NOMO-1 (cell line): ENCODE measurements around the gene JPT2.
"Not testable (repeated sequence)": the region's sequence is repeated elsewhere in the genome, so short reads cannot be mapped to it uniquely, and the experiment has no call there.

Source experiments
- DNase-seq, 2 experiments: peaks; one replicate each; lab custom pipeline; 2025; ENCODE audit not compliant: unreplicated experiment in 2 of 2; lab: John Stamatoyannopoulos, UW

Gene JPT2

DNA sequence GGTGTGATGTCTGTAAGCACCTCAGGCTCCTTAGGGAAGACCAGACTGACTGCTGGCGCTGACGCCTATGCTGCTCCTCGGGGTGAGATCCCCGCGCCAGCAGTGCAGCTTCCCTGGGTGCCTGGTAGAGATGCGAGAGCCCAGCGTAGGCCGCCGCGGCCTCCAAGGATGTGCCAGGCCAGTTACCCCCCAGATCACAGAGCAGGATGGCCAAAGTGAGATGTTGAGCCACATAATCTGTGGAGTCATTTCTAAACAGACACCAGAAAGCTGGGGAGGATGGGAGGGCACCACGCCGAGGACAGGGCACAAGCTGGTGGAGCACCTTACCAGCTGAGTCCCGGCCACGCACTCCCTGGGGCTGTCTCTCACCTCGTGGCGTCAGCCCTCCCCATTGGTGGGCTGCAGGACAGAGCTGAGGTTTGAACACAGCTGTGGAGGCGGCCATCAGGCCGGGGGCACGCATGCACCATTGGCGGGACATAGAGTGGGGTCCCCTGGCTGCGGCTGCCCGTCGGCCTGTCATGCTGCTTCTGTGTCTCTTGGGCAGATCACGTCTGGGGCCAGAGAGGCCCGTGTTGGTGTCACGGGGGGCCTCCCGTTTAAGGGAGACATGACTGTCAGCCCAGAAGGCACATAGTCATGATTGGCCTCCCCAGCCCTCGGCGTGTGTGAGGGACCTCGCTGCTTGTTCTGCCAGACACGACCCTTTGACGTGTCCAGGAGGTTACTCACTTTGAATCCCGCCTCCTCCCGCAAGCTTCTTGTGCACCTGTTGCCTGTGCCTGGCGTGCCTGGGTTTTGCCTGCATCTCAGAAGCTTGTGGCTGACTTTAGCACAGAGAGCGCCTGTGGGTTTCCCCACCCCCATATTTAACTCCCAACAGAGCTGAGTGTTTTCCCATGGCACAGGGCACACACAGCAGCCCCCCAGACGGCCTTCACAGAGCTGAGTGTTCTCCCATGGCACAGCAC lies 49.9 kb downstream of the JPT2 start:
- DNase-seq: no peak

DNA sequence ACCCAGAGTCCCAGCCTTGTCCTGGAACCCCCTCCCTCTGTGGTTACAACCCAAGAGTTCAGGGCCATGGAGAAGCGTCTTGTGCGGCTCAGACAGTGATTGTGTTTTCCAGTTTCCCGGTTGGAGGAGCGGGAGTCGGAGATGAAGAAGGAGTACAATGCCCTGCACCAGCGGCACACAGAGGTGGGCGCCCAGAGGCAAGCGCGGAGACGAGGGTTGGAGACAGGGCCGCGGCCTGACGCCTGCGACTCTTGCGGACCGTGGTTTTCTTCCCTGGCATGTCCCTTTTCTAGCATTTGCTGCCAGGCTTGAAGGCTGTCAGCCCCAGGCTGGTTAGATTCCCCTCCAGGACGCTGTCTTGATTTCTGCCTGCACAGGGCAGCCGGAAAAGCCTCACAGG lies 50.9 kb downstream of the JPT2 start:
- no peak for DNase-seq

DNA sequence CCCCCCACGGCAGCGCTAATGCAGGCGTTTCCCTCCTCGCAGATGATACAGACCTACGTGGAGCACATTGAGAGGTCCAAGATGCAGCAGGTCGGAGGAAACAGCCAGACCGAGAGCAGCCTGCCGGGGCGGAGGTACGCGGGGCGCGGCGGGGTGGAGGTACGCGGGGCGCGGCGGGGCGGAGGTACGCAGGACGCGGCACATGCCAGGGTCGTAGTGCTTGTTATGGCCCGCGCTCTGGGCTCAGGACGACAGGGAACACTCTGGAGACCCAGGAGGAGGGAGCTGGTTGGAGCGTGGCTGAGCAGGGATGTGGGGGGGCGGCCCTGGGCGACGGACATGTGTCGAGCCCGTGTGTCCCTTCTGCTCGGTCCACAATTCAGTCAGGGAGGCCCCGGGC lies 51.4 kb downstream of the JPT2 start:
- no peak for DNase-seq

DNA sequence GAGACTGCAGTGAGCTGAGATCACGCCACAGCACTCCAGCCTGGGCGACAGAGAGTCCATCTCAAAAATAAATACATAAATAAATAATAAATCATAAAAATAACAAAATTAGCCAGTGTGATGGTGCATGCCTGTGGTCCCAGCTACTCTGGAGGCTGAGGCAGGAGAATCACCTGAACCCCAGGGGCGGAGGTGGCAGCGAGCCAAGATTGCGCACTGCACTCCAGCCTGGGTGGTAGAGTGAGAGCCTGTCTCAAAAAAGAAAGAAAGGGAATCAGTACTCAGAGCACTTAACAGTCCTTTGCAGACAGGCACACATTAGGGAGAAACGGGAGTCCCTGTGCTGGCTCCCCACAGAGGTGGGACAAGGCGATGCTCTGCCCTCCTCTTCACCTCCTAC lies 53.0 kb downstream of the JPT2 start:
- DNase-seq: no peak

DNA sequence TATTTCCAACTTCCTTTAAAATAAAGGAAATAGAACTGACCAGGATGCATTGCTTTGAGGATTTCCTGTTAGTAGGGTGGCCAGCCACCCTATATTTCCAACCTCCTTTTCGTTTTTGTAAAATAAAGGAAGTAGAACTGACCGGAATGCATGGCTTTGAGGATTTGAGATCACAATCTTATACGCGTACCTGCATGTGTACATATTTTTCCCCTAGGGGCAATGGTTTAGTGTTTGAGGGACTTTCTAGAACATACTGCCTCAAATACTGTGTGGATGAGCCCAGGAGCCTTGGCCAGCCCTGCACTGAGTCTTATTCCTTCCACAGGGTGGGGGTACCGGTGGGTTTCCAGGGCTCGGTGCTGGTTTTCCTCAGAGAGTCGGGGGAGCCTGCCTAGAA lies 53.5 kb downstream of the JPT2 start:
- no peak for DNase-seq

DNA sequence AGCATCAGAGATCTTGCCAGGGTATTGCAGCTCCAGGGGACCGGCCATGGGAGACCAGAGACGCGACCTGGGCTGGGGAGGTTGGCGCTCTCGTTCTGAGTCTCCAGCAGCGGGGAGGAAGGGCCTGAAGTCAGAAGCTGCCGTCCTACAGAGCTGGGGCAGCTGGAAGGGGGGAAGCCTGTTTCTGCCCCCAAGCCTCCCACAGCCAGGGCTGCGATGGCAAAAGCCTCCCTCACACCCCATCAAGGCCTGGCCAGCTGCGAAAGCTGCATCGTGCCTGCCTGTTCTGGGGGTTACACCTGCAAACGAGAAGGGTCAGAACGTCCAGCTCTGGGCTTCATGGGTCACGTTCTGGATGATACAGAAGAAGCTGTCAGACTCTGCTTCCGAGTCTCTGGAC lies 54.0 kb downstream of the JPT2 start:
- no peak for DNase-seq

DNA sequence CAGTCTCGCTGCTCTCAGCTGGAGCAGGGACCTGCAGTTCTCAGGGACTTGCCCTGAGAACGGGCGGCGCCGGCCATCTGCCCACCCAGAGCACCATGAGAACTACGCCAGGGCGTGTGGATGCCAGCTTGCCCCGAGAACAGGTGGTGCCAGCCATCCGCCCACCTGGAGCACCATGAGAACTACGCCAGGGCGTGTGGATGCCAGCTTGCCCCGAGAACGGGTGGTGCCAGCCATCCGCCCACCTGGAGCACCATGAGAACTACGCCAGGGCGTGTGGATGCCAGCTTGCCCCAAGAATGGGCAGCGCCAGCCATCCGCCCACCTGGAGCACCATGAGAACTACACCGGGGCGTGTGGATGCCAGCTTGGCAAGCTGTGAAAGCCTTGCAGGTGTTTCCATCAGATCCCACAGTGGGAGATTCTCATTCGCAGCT lies 54.5 kb downstream of the JPT2 start:
- DNase-seq: not testable (repeated sequence)

DNA sequence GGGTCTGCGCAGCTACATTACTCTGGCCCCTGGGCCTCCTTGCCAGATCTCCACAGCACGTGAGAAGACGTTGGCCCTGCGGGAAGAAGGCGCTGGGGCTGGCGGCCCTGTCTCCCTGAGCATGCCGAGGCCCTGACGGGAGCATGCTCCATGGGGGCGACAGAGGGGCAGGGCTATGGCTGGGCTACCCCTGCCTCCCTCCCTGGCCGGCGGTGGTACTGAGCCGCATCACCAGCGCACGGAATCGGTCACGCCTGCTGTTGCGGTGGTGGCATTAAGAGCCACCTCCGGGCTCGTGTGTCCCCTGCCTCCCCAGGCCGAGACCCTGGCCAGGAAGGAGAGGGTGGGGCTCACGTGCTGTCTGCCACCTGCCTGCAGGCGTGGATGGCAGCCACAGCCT lies 56.0 kb downstream of the JPT2 start:
- DNase-seq: no peak

DNA sequence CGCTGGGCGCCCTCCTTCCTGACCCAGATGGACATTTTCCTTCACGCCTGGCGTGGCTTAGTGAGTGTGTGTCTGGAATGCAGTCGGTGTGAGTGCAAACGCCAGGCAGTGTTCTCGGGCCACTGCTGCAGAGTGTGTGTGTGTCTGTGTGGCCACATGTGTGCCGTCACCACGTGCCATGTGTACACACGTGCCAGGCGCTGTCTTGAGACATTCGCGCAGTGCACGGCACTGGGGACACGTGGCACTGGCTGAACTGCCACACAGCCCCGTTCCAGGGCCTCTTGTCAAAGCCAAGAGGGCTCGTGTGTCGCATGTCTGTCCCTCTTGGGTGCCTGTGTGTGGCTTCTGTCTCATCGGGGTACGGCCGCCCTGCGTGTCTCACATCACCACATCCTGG lies 56.7 kb downstream of the JPT2 start:
- DNase-seq: no peak

DNA sequence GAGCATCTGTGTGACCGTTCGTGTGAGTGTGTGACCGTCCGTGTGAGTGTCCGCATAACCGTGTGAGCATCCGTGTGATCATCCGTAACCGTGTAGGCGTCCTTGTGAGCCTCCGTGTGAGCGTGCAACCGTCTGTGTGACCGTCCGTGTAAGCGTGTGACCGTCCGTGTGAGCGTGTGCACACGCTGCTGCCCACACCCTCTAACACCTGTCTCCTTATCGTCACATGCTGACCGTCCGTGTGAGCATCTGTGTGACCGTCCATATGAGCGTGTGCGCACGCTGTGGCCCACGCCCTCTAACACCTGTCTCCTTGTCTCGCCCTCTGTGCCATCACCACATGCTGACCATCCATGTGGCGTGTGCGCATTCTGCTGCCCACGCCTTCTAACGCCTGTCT lies 62.2 kb downstream of the JPT2 start:
- DNase-seq: no peak

DNA sequence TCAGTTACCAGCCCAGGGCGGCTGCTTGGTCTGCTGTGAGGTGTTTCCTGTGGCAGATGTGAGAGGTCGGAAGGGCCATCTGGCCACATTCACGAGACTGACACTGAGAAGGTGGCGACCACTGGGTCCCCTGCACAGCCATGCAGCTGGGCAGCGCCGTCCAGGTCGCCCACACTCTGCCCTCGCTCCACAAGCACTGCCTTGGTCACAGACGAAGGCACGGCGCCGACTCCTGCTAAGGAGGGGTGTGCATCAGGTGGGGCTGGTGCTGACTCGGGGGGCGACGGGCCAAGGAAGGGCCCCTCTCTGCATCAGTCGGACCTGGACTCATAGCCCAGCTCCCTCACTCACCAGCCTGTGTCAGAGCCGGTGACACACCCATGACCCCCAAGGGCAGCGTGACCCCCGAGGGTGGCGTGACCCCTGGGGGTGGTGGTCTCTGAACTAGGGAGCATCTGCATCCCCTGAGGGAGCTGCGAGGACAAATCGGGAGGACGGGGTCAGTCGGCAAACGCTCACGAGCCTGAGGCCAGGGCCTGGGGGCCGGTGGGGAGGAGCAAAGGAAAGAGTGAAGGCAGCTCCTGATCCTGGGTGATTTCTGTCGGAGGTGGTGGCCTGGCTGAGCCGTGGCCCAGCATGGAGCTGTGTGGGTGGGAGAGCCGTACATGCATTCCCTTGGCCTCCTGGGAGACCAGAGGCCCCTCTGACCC lies 62.9 kb downstream of the JPT2 start:
- no peak for DNase-seq

DNA sequence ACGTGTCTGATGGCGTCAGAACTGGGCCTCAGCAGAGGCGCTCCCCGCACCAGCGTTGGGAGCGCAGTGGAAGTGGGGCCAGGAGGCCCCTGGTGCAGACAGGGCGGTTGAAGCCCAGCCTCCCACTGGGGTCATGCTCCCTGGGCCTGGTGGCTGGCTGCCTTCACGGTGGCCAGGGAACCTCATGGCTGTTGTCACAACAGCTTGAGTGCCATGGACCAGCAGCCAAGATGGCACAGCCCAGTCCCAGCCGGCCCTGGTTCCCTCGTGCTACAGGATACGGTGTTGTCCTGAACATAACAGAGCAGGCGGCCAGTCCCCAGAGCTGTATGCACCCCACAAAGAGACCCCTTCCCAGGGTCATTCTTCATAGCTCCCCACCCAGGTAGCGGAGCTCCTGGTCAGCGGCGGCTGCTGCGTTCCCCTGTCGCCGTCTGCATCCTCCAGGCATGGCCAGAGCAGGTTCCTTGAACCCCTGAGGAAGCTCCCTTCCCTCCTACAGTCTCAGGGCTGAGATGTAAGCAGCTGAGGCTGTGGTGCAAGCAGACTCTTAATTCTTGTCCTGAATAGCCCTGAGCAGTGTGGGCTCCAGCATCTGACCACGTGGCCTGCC lies 63.6 kb downstream of the JPT2 start:
- DNase-seq: no peak

DNA sequence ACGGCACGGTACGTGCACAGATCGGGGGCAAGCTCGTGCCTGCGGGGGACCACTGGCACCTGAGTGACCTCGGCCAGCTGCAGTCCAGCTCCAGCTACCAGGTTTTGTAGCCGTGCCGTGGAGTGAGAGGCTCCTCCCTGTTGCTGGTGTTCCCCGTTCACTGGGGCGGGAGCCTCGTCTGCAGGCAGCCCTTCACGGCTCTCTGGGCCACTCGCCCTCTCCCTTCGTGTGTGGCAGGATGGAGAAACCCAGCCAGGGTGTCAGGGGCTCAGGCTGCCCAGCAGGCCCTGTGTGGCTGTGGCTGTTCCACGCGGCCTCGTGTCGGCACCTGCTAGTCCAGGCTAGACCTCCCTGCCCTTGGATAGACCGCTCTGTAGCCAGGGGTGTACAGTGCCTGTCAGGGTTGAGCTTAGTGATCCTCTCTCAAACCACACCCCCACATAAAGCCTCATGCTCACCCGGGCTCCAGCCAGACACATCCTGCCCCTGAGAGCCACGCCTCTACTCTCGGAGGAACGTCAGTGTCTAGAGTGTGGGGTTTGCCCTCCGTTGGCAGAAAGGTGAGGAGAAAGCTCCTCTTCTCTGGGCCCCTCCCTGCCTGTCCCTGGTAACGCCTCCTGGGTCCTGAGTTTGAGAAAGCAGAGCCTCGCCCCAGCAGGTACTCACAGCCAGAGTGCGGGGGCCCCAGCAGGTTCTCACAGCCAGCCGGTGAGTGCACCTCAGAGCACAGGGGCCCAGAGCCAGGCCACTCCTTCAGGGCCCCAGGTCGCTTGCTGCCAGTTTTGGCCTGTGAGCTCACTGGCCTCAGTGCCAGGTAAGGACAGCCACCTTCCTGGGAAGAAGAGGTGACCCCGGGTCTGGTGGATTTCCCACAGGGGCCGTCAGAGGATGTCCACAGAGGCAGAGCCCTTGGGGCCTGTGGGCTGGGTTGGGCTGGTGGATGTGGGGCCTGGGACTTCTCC lies 65.6 kb downstream of the JPT2 start:
- DNase-seq: no peak

DNA sequence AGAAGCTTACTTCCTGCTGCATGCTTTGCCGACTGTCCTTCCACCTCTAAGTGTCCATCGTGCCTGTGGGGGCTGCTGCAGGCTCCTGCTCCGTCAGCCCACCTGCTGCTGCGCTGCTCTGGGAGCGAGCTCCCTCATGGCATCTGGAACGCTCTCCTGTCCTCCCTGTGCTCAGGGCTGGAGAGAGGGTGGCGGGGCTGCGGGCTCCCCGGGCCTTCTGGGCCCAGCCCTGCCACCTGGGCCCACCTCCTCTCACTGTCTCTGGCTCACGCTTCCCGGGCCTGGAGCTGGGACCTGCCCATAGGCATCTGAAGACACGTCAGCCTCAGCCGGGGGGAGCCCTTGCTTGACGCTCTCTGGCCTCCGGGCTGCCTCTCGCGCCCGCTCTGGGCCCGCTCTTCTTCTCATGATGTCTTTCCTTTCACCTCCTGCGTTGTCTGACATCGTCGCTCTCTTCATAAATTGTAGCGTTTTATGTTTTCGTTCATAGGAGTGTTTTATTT lies 66.3 kb downstream of the JPT2 start:
- DNase-seq: no peak

DNA sequence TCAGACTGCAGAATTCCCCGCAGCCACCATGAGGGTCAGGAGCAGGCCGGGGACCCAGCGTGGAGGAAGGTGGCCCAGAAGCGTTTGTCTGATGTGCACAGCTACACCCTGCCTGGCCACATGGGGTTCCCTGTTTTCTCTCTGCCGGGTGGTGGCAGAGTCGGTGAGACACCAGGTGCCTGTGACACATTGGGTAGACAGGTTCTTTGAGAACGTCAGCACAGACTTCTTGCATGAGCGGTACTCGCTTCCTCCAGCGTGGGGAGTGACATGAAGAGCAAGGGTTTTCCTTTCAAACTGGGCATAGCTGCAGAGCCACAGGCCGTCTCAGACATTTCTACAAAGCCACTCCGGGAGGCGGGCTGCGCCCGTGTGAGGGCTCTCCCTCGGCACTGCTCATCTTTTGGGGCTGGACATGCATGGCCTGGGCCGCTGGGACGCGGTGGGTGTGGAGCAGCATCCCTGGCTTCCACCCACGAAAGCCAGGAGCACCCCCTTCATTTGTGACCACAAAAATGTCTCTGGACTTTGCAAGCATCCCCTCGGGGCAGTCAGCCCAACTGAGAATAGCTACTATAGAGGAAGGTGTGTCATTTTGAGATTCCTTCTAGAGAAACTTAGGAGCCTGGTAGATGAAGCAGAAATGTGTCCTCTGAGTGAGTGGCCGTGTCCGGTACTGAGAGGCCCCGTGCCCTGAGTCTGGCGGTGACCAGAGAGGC lies 67.3 kb downstream of the JPT2 start:
- no peak for DNase-seq

DNA sequence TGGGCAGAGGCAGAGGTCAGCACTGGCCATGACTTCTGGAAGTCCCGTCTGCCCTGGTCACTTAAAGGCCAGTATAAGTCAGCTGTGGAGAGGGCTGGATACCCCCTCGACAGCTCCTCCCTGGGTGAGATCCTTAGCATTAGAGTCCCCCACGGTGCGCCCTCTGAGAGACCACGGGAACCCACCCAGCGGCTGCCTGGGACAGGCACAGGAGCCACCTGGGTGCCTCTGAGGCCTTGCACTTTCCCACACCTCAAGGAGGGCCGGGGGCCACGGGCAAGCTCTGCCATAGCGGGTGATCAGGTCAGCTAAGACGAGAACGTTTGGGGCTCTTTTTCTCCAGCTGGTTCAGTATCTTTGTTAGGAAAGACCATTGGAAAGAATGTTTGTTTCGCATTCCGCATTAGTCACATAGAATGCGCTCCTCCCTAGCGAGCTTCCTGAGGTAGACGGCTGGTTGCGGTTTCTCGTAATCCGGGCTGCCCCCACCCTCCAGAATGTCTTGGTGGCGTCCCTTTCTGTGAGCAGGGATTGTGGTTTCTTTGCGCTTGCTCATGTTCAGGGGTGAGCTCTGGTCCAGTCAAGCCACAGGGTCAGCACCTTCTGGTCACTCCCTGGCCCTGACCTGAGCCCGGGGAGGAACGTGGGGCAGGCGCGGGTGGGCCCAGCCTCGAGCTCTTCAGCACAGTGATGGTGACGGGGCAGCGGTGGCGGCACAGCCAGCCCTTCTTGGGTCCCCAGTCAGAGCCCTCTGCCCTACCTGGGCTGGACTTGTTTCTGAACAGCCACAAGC lies 68.0 kb downstream of the JPT2 start:
- DNase-seq: no peak

DNA sequence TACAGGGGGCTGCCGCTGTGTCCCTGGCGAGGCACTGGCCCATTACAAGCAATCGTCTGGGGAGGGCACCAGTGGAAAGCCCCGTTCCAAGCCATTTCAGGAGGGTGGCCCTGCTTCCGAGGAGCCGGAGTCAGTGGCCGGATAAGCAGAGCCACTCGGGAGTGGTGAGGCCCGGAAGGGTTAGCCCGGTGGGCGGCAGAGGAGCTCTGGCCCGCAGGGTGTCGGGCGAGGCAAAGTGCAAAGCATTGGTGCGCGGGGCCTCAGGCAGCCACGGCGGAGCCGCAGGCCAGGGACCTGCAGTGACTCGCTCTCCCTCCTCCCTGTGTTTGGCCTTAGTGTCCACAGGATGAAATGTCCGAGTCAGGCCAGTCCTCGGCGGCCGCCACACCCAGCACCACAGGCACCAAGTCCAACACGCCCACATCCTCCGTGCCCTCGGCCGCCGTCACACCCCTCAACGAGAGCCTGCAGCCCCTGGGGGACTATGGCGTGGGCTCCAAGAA lies 68.7 kb downstream of the JPT2 start:
- DNase-seq: no peak

DNA sequence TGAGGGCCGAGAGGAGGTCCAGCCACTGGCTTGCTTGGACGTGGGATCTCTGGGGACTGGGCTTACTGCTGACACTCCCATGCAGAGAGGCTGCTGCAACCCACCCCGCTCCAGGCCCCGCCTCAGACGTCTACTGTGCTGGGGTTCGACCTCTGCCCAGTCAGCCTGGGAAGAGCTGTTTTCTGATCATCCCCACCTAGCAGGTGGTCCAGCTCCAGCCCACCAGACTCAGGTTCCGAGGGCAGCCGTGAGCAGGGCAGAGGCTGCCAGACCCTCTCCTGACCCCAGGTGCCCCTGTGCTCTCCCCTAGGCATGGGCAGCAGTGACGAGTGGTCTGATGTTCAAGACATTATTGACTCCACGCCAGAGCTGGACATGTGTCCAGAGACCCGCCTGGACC lies 69.9 kb downstream of the JPT2 start:
- DNase-seq: no peak
